GM19324 (cell line): ENCODE data around the gene MYOD1.

ENCODE experiments used
- ATAC-seq: cut with Tn5 transposase; IDR thresholded peaks from one replicate; pipeline ENCODE4 v1.9.1; 2021; ENCODE audit warnings: mild to moderate bottlenecking, moderate library complexity; ENCODE audit not compliant: unreplicated experiment, low FRiP score

Gene MYOD1

GRCh38 chr11:17747131-17747955 is 28.0 kb downstream of the MYOD1 start:
- no peak for ATAC-seq

- no peak for ATAC-seq
Measured at GRCh38 chr11:17748044-17748443, 28.7 kb downstream of the MYOD1 start.

DNA sequence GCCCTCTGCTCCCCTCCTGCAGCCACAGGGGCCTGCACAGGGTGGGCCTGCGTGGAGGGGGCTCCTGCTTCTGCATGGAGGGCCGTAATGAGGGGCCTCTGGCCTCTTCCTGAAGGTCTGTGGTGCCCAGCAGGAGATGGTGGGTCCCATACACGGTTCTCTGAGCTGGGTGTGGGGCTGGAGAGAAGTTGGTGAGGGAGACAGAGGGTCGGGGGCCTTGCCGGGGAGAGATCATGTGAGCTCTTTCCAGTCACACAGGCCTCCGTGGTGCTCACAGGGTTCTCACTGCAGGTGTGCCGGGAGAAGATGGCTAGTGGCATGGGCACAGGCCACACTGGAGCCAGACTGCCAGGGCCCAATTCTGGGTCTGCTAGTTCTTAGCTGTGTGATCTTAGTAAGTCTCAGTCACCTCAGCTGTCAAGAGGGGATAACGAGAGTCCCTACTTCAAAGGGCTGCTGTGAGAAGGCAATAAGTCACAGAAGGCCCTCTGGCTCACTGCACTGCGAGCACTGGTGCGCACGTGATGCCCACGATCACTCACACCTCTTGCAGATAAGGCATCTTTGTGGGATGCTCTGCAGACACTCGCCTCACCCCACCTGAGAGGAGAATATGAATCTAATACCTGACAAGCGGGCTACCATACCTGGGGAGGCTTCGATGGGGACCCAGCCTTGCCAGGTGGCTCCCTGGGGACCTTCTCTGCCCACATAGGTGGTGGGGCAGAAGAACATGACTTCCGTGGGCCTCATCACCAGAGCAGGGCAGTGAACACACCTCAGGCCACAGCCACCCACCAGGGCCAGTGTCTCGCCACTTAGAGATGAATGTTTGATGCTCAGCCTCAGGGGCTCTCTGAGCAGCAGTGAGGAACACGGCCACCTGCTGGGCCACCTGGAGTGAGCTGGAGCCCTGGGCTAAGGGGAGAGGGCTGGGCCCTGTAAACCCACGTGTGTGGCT is 29.7 kb downstream of the MYOD1 start:
- ATAC-seq: no peak

DNA sequence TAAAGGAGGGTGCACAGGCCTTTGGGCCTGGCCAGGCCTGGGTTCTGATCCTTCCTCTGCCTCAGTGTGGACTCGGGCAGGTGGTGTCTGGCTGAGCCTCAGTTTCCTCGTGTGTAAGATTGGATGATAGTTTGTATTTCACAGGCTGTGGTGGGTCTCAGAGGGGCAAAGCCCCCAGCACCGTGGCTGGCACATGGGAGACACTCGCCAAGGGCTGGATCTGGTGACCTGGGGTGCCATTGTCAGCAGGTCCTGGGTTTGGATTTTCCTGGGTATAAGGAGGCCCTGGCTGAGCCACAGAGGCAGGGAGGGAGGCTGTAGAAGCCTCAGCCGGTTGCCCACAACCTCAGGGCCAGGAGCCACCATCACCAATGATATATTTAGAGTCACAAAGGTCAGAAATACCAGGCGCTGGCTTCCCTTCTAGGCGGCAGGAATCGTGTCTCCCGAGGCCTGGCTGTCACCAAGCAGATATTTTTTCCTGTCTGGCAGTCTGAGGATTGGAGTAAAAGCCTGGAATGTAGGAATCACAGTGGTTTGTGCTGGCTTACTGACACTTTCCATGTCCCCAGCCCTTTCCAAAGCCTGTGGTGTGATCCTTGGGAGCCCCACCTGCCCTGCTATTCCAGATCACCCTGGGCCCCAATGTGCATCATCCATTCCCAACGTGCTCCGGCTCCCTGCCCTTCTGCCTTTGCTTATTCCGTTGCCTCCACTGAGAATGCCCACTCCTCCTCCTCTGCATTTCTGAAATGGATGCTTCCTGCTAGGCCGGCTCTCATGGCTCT is 30.8 kb downstream of the MYOD1 start:
- ATAC-seq: no peak

- ATAC-seq: no peak
Measured at GRCh38 chr11:17750801-17751165, 31.4 kb downstream of the MYOD1 start.

- no peak for ATAC-seq
Measured at GRCh38 chr11:17751558-17751957, 32.2 kb downstream of the MYOD1 start.

DNA sequence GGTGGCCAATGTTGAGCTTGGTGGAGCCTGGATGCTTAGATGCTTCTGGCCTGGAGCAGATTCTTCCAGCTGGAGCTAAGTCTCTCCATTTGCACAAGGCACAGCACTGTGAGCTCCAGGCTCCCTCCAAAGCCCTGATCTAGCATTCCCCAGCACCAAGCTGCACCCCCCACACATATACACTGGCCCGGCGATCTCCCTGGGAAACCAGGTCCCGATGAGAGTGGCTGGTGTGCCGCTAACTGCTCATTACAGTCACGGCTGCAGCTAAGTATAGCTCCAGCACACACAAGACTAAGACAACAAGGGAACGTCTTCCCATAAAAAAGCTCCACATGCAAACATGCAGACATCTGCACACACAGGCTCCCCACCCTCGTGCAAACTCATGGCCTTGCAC is 32.8 kb downstream of the MYOD1 start:
- ATAC-seq: no peak

DNA sequence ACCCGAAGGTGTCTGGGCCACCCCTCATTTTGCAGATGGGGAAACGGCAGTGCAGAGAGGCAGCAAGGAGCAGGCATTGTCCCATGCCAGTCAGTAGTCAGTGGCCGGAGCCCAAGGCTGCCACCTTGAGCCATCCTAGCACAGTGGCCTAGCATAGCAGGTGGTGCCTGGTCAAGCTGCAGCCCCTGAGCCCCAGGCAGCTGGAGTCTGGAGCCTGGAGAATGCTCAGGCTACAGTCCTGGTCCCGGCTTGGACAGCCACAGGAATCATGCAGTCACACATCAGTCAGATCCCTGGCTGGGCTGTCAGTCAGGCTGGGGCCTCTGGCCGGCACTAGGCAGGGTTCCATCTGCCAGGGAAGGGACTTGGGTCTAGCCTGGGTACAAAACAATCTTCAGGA is 33.8 kb downstream of the MYOD1 start:
- no peak for ATAC-seq

GRCh38 chr11:17753641-17754040 is 34.3 kb downstream of the MYOD1 start:
- ATAC-seq: no peak

DNA sequence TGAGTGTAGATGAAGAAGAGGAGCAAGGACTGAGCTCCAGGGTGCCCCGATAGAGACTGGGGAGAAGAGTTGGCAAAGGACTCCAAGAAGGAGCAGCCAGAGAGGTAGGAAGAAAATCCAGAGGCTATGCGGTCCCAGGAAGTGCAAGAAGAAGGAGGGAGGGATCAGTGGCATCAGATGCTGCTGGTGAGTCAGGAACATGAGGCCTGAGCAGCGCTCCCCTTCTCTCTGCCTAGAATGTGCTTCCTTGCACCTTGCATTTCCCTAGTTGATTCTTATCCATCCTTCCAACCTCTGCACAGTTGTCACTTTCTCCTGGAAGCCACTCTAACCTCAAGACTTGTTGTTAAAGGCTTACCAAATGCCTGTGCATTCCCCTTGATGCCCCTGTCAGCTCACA is 36.5 kb downstream of the MYOD1 start:
- no peak for ATAC-seq

GRCh38 chr11:17760102-17761029 is 41.0 kb downstream of the MYOD1 start:
- peak; percentile 68 for ATAC-seq

DNA sequence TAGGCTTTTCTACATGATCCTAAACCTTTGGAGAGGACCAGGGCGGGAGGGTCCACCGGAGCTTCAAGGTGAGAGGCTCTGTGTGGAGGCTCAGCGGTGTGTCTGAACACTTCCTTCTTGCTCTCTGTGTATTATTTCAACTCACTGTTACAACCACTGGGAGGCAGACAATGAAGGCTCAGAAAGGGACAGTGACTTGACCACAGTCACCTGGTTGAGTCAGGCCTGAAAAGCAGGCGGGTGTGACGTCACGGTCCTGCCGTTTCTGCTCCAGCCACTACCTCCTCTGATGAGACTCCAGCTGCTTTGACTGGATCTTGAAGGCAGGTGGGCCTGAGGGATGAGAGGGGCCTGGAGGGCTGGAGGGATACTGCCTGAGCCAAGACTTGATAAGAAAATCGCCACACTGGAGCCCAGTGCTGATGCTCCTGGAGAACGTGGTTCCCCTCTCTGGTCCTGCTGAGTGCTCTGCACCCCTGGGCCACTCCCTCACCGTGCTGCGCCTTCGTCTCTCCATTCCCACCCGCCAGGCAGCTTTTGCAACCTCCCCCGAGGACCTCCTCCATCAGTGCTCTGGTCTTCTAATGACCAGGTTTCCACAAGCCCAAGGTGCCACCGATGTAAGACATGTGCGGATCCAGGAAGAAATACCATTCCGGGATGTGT is 43.1 kb downstream of the MYOD1 start:
- no peak for ATAC-seq

- ATAC-seq: no peak
Measured at GRCh38 chr11:17763244-17763643, 43.9 kb downstream of the MYOD1 start.

DNA sequence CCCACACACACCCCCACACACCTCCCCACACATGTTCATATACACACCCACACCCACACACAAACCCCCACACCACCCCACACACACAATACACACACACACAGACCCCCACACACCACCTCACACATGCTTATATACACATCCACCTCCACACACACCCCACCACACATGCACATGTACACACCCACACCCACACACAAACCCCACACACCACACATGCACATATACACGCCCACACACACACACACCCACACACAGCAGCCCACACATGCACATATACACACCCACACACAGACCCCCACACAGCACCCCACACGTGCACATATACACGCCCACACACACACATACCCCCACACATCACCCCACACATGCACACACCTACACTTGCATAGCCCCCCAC is 44.3 kb downstream of the MYOD1 start:
- no peak for ATAC-seq

DNA sequence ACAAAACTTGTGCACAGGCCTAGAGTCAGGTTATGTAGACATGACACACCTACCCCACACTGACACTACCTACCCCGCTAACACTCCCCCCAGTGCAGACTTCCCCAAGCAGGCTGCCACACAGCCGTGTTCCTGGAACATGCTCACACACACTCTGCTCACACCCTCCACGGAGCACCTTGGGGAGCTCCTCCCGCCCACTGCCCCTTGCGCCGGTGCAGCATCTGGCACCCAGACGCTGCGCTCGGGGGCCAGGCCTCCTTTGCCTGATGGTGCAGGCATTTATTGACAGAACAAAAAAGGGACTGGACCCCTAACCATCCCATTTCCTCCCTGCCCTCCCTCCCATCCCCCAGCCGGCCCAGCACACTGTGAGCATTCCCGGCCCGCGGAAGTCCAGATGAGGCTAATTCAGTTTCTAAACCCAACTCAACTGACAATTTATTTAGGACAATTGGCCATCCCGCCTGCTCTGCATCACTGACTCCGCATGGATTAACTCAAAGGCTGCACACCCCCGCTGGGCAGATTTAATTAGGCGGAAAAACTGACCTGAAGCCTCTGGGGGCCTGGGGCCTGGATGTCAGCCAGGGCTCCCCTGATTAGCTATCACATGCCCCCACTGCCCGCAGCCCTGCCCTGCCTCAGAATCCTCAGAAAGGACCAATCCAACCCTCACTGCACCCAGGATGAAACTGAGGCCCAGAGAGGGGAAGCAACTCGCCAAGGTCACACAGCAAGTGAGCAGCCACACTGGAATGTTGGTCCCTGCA is 45.3 kb downstream of the MYOD1 start:
- no peak for ATAC-seq

- ATAC-seq: no peak
Measured at GRCh38 chr11:17765356-17766072, 46.1 kb downstream of the MYOD1 start.

DNA sequence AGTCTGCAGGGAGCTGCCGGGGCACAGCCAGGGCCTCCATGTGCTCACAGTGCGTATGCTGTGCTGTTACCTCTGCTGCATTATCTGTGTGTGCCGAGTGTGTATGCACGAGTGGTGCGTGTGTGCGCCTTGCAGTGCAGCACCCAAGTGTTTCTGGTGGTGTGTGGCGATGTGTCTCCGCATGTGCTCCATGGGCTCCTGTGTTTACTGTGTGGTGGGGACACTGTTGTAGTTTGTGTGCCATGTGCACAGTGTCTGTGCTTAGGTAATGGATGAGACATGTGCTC is 46.6 kb downstream of the MYOD1 start:
- ATAC-seq: no peak

GRCh38 chr11:17766590-17766989 is 47.2 kb downstream of the MYOD1 start:
- no peak for ATAC-seq
